Spleen (tissue), 13 donors: ENCODE measurements around the gene TMED7. TPM values are rescaled to one million over a fixed set of nuclear protein-coding genes. Genes with fewer than 3 reads are reported as not detected.
"Not testable (repeated sequence)": the region's sequence is repeated elsewhere in the genome, so short reads cannot be mapped to it uniquely, and the experiment has no call there.

Source experiments
- DNase-seq: peaks from one replicate; pipeline ENCODE4 v3.0.0-alpha.2; 2020
- H3K27ac ChIP-seq, 8 donors: fragments of 200-600 bp; sonication (generic) in 7 of 8; 1 replicate in 4 of 8; 2 replicates in 4 of 8; pipeline versions ENCODE4 v1.5.0 to v1.8.0; 2016 to 2021; ENCODE audit warnings: inconsistent platforms in 4 of 8, mild to moderate bottlenecking in 4 of 8, moderate library complexity in 1 of 8
- H3K27me3 ChIP-seq, 7 donors: fragments of 200-600 bp; sonication (generic) in 6 of 7; replicated peaks in 1 of 7; 1 replicate in 4 of 7; 2 replicates in 3 of 7; pipeline versions ENCODE4 v1.5.0 to v1.8.0; 2016 to 2021; ENCODE audit warnings: inconsistent platforms in 3 of 7, mild to moderate bottlenecking in 1 of 7
- H3K36me3 ChIP-seq, 6 donors: fragments of 200-600 bp; sonication (generic) in 5 of 6; 1 replicate in 4 of 6; 2 replicates in 2 of 6; pipeline versions ENCODE4 v1.5.0 to v1.8.0; 2016 to 2021; ENCODE audit warnings: inconsistent platforms in 2 of 6
- H3K4me1 ChIP-seq, 6 donors: fragments of 200-600 bp; sonication (generic) in 5 of 6; 1 replicate in 3 of 6; 2 replicates in 3 of 6; pipeline versions ENCODE4 v1.5.0 to v1.8.0; 2016 to 2021; ENCODE audit warnings: inconsistent platforms in 3 of 6
- H3K4me3 ChIP-seq, 8 donors: fragments of 200-600 bp; sonication (generic) in 7 of 8; 1 replicate in 4 of 8; 2 replicates in 4 of 8; pipeline versions ENCODE4 v1.5.0 to v1.8.0; 2016 to 2021; ENCODE audit warnings: inconsistent platforms in 4 of 8, mild to moderate bottlenecking in 4 of 8, moderate library complexity in 2 of 8
- H3K9me3 ChIP-seq, 8 donors: fragments of 200-600 bp; sonication (generic) in 7 of 8; 1 replicate in 4 of 8; 2 replicates in 4 of 8; pipeline versions ENCODE4 v1.5.0 to v1.8.0; 2016 to 2021; ENCODE audit warnings: inconsistent platforms in 4 of 8
- POLR2A ChIP-seq, 3 donors: fragments of 450-650 bp; IDR thresholded peaks; one replicate each; pipeline ENCODE4 v1.5.1; 2017; ENCODE audit warnings: antibody characterized with exemption in 3 of 3, mild to moderate bottlenecking in 1 of 3
- POLR2AphosphoS5 ChIP-seq, 3 donors: sonication (generic); formaldehyde crosslinking; IDR thresholded peaks; one replicate each; pipeline ENCODE4 v1.5.1; 2017; ENCODE audit warnings: antibody characterized with exemption in 3 of 3
- WGBS, 5 donors: extraction: QIAGEN DNeasy Blood & Tissue Kit in 3 of 5; methylation state at CpG; one replicate each; pipeline versions ENCODE4 v1.1.5 to v1.1.7; 2013 to 2018; 5-methylcytosine and 5-hydroxymethylcytosine counted together
- intact Hi-C: fragments of 100-400 bp; cut with DNase I; formaldehyde crosslinking; loops from one replicate; pipeline ENCODE4 v1.15.0; 2023; ENCODE audit warnings: low total_unique reads
- long read RNA-seq, 2 donors: transcript quantifications; one replicate each; lab custom pipeline, GENCODE V29; 2026
- polyA plus RNA-seq, 3 donors: library from polyadenylated mRNA; stranded (reverse); fragments of 200-250 nt; gene quantifications; one replicate each; pipeline ENCODE4 v1.2.1, GENCODE V29; 2013
- total RNA-seq, 7 donors: library from RNA; depleted of rRNA in 3 of 7; stranded (reverse); fragments of >200 nt in 3 of 7; fragmentation: NEBNext Ultra II Directional in 4 of 7; extraction: Animal tissue kit (Norgen Biotek cat#: 25700) in 4 of 7; gene quantifications; one replicate each; pipeline versions ENCODE4 v1.1.0 to v1.2.1, GENCODE V29; 2016 to 2021
- TF ChIP-seq, protein P1 (sequence below), 11 experiments: fragments of 200-600 bp in 7 of 11; fragments of 450-650 bp in 4 of 11; sonication (generic) in 4 of 11; IDR thresholded peaks in 8 of 11; conservative IDR thresholded peaks in 3 of 11; 1 replicate in 7 of 11; 2 replicates in 4 of 11; pipeline versions ENCODE4 v1.4.0 to v1.8.0; 2016 to 2021; ENCODE audit warnings: antibody characterized with exemption in 11 of 11, inconsistent platforms in 4 of 11, mild to moderate bottlenecking in 1 of 11
- donor health status: healthy with polysubstance abuse.
- donor health status: DM: no; HTN: no; CAD: no; lungs with moderate emphysema.
- donor health status: DM: no; HTN: no; CAD: no.
- donor health status: Bipolar disorder and iron deficiency.
- donor health status: healthy.
- donor health status: DM: no; HTN: no; CAD: no.
- donor health status: DM: yes; HTN: yes; CAD: no.

The TMED7 gene
- total RNA-seq: 10 to 100 TPM; 56.7 to 70.9 (median 68.6) TPM
- 10 to 100 TPM in 2 of 3 donors, 1 to 10 TPM in 1; 8.4 to 13.7 (median 12.5) TPM for polyA plus RNA-seq
- long read RNA-seq, donor 1, transcript TMED7-201 (3 exons, 3,757 nt): major isoform, 18 of 18 reads
- long read RNA-seq, donor 1, partial matches to known transcripts: 0 of 18 reads
- long read RNA-seq, donor 1, other reads (novel, unspliced or antisense): 0 of 18 reads
- long read RNA-seq, donor 2, transcript TMED7-201 (3 exons, 3,757 nt): major isoform, 16 of 16 reads
- long read RNA-seq, donor 2, partial matches to known transcripts: 0 of 16 reads
- long read RNA-seq, donor 2, other reads (novel, unspliced or antisense): 0 of 16 reads

DNA sequence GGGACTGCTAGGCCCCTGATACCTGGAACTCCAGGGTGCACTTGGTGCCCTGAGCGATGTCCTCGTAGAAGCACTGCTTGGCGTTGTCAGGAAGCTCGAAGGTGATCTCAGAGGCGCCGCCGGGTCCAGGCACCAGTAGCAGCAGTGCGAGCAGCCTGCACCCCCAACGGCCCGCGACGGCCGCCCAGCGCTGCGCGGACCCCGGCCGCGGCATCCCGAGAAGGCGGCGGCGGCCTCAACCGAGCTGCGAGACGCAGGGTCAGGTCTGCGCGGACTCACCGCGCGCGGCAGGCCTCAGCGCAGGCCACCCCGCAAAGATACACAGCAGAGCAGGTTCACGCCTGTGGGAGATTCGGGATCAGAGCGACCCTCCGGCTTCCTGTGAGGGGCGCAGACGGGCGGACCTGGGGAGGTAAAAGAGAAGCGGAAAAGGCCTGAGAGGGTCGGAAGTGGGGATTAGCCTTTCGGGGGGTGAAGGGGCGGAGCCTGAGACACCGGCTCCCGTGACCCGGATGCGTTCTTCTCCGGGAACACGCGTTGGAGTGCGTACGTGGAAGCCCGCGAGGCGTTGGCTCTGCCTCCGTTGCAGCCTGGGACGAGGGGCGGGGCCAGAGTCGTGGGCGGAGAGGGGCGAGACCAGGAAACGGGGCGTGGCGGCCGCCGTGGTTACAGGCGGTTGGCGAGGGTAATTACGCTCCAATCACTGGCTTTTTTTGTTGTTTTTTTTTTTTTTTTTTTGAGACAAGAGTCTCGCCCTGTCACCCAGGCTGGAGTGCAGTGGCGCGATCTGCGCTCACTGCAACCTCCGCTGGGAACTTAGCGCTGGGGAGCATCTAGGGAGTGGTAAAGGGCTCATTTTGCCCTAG, at the start of gene TMED7:
Gene TMED7 (minus strand): TSS at position 458 of the 866 bp plus-strand sequence. CDS start 244 bp downstream, at position 214.
- 0 to 1% (median 0%) methylated on average over 49 to 77 of the region's 77 CpGs for WGBS, 5 donors
- DNase-seq: peak; percentile 100
- intact Hi-C loops: no loop called here

DNA sequence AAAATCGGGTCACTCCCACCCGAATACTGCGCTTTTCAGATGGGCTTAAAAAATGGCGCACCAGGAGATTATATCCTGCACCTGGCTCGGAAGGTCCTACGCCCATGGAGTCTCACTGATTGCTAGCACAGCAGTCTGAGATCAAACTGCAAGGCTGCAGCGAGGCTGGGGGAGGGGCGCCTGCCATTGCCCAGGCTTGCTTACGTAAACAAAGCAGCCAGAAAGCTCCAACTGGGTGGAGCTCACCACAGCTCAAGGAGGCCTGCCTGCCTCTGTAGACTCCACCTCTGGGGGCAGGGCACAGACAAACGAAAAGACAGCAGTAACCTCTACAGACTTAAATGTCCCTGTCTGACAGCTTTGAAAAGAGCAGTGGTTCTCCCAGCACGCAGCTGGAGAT, 48.9 kb upstream of the TMED7 start:
- H3K4me3 ChIP-seq, DNase-seq, H3K36me3 ChIP-seq, H3K27ac ChIP-seq, H3K27me3 ChIP-seq, intact Hi-C loops, H3K4me1 ChIP-seq, H3K9me3 ChIP-seq: not testable (repeated sequence)
- WGBS, 5 donors: 61 to 86% (median 75%) methylated on average over 10 to 11 of the region's 11 CpGs

More for the DNA sequence above, at the start of gene TMED7:
- Histone ChIP-seq H3K36me3 (peaks cover 0 to 12% (median 0%) of the 10 kb centered on the region in 6 donors), H3K4me1 (peaks cover 28 to 58% (median 44%) of the 10 kb centered on the region in 6 donors), H3K9me3 (no peaks in the 10 kb centered on the region), H3K27ac (peak within 1 kb of the TSS; percentile 86 to 96 (median 94)), H3K27me3 (no peaks in the 10 kb centered on the region), H3K4me3 (peak within 1 kb of the TSS; percentile 60 to 91 (median 80))
- TF ChIP-seq, protein P1, sequence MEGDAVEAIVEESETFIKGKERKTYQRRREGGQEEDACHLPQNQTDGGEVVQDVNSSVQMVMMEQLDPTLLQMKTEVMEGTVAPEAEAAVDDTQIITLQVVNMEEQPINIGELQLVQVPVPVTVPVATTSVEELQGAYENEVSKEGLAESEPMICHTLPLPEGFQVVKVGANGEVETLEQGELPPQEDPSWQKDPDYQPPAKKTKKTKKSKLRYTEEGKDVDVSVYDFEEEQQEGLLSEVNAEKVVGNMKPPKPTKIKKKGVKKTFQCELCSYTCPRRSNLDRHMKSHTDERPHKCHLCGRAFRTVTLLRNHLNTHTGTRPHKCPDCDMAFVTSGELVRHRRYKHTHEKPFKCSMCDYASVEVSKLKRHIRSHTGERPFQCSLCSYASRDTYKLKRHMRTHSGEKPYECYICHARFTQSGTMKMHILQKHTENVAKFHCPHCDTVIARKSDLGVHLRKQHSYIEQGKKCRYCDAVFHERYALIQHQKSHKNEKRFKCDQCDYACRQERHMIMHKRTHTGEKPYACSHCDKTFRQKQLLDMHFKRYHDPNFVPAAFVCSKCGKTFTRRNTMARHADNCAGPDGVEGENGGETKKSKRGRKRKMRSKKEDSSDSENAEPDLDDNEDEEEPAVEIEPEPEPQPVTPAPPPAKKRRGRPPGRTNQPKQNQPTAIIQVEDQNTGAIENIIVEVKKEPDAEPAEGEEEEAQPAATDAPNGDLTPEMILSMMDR (IDR thresholded peaks at IDR 0.05 in 8 of 11, conservative IDR thresholded peaks at IDR 0.05 in 3 of 11): peak in 8 of 11 experiments; percentile 12 to 69 (median 52)
- peak; percentile 40 to 92 (median 78) for TF ChIP-seq POLR2A (IDR thresholded peaks at IDR 0.05)
- TF ChIP-seq POLR2AphosphoS5 (IDR thresholded peaks at IDR 0.05): peak; percentile 95 to 97 (median 96)

DNA sequence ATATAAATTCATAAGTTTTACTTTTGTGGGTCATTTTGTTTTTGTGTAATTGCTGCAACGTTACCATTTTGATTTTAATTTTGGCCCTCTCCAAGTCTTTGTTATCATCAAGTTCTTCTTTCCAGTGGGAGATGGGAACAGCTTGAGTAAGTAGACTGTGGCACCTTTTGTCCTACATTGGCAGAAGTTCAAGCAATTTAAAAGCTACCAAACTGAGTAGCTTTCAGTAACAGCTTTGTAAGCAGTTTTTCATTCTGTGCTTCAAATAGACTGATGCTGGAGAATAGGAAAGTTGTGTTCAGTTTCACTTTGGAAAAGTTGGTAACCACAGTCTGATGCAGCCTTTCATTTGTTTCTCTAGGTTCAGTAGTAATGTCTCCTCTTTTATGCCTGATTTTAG, 47.8 kb upstream of the TMED7 start:
- no peaks in the 10 kb centered on the region for H3K4me1 ChIP-seq
- peaks cover 0 to 7% (median 0%) of the 10 kb centered on the region in 7 donors for H3K27me3 ChIP-seq
- 0 to 36% (median 0%) methylated on average over 1 of the region's 1 CpG for WGBS, 5 donors
- H3K9me3 ChIP-seq: peaks cover 0 to 6% (median under 1%) of the 10 kb centered on the region in 8 donors
- no peak overlapping the region for H3K27ac ChIP-seq
- intact Hi-C loops: no loop called here
- H3K4me3 ChIP-seq: no peak overlapping the region
- H3K36me3 ChIP-seq: no peaks in the 10 kb centered on the region
- no peak for DNase-seq
- no peak for TF ChIP-seq POLR2AphosphoS5 (IDR thresholded peaks at IDR 0.05)
- no peak for TF ChIP-seq POLR2A (IDR thresholded peaks at IDR 0.05)
- TF ChIP-seq, protein P1 (IDR thresholded peaks at IDR 0.05 in 8 of 11, conservative IDR thresholded peaks at IDR 0.05 in 3 of 11): no peak

DNA sequence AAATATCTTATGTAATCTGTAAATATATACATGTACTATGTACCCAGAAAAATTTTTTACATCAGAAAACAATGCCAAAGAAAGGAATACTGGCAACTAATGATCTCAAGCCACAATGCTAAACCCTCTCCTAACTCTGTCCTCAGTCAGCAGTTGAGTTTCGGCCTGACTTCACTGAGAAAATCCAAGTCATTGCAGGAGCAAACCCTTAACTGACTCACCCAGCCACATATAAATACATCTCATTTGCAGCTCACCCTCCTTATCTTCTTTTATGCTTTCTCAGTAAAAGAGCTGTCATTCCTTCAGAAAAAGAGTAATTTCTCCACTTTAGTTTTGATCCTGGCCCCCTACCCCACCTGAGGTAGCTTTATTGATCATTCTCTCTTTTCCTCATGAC, 46.1 kb upstream of the TMED7 start:
- TF ChIP-seq, protein P1 (IDR thresholded peaks at IDR 0.05 in 8 of 11, conservative IDR thresholded peaks at IDR 0.05 in 3 of 11): no peak
- no peak for TF ChIP-seq POLR2A (IDR thresholded peaks at IDR 0.05)
- TF ChIP-seq POLR2AphosphoS5 (IDR thresholded peaks at IDR 0.05): no peak

More for the DNA sequence above, 46.1 kb upstream of the TMED7 start:
- WGBS, 5 donors: 79 to 94% (median 87%) methylated on average over 1 of the region's 1 CpG
- H3K4me3 ChIP-seq: no peak overlapping the region
- peaks cover 0 to 7% (median 0%) of the 10 kb centered on the region in 7 donors for H3K27me3 ChIP-seq
- H3K36me3 ChIP-seq: no peaks in the 10 kb centered on the region
- peaks cover 0 to 22% (median 15%) of the 10 kb centered on the region in 8 donors for H3K9me3 ChIP-seq
- no peak overlapping the region for H3K27ac ChIP-seq
- no peak for DNase-seq
- no peaks in the 10 kb centered on the region for H3K4me1 ChIP-seq
- intact Hi-C loops: no loop called here
